CD4-positive, alpha-beta T cell treated with Interleukin-15 for 1 hour (primary cell): ENCODE data around the gene KRTAP10-2.
"Not testable (repeated sequence)": the region's sequence is repeated elsewhere in the genome, so short reads cannot be mapped to it uniquely, and the experiment has no call there.

Experiments used
- DNase-seq: peaks from one replicate; pipeline ENCODE4 v3.0.0-alpha.2; 2020

The KRTAP10-2 gene, protein sequence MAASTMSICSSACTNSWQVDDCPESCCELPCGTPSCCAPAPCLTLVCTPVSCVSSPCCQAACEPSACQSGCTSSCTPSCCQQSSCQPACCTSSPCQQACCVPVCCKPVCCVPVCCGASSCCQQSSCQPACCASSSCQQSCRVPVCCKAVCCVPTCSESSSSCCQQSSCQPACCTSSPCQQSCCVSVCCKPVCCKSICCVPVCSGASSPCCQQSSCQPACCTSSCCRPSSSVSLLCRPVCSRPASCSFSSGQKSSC

DNA sequence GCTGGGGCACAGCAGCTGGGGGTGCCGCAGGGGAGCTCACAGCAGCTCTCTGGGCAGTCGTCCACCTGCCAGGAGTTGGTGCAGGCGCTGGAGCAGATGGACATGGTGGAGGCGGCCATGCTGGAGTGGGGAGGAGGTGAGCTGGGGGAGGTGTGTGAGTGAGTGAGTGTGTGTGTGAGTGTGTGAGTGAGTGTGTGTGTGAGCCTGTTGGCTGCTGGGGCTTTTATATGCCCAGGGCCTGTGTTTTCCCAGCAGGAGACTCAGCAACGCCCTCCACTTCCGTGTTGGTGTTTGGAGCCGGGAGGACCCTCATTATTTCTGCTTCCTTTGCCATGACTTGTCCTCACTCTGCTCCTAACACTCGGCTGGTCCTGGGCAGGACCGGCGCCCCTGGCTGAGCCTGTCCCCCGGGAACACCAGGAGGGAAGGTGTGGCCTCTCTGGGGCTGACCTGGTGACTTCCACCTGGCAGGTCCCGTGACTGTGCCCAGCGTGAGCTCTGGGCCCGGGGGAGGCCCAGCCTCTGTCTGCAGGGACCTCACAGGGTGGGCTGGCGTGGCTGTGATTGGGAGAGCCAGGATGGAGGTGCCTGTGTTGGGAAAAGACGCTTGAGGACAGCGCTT is at the start of gene KRTAP10-2:
TSS of gene KRTAP10-2 (minus strand) at position 166 of the 622 bp plus-strand sequence. CDS start at position 119, 47 bp downstream.
- DNase-seq, result no peak

DNA sequence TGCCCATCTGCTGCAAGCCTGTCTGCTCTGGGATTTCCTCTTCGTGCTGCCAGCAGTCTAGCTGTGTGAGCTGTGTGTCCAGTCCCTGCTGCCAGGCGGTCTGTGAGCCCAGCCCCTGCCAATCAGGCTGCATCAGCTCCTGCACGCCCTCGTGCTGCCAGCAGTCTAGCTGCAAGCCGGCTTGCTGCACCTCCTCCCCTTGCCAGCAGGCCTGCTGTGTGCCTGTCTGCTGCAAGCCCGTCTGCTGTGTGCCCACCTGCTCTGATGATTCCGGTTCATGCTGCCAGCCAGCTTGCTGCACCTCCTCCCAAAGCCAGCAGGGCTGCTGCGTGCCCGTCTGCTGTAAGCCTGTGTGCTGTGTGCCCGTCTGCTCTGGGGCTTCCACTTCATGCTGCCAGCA is 49.8 kb upstream of the KRTAP10-2 start:
- DNase-seq, result not testable (repeated sequence)

DNA sequence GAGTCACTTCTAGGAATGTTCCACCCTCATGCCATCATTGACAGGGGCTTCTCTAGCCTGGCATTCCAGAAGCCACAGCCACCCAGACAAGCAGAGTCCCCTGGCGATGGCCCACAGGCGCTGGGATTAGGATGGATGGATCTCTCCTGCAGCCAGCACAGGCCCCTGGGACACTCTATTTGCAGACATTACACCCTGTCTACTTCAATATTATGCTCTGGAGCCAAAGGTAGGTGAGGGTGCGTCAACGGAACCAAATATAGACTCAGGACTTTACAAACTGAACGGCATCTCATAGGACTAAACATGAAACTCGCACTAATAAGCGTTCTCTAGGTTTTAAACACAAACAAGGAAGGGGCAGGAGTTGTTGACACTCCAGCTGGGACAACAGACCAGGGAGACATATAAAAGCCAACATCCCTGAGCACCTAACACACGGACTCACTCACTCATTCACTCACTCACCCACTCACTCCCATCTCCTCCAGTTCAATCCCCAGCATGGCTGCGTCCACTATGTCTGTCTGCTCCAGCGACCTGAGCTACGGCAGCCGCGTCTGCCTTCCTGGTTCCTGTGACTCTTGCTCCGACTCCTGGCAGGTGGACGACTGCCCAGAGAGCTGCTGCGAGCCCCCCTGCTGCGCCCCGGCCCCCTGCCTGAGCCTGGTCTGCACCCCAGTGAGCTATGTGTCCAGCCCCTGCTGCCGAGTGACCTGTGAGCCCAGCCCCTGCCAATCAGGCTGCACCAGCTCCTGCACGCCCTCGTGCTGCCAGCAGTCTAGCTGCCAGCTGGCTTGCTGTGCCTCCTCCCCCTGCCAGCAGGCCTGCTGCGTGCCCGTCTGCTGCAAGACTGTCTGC is 49.0 kb upstream of the KRTAP10-2 start, which contains the start of gene KRTAP10-7:
TSS of gene KRTAP10-7 (plus strand) at position 480 of the 861 bp plus-strand sequence. CDS start at position 505, 25 bp downstream.
- DNase-seq, result not testable (repeated sequence)

DNA sequence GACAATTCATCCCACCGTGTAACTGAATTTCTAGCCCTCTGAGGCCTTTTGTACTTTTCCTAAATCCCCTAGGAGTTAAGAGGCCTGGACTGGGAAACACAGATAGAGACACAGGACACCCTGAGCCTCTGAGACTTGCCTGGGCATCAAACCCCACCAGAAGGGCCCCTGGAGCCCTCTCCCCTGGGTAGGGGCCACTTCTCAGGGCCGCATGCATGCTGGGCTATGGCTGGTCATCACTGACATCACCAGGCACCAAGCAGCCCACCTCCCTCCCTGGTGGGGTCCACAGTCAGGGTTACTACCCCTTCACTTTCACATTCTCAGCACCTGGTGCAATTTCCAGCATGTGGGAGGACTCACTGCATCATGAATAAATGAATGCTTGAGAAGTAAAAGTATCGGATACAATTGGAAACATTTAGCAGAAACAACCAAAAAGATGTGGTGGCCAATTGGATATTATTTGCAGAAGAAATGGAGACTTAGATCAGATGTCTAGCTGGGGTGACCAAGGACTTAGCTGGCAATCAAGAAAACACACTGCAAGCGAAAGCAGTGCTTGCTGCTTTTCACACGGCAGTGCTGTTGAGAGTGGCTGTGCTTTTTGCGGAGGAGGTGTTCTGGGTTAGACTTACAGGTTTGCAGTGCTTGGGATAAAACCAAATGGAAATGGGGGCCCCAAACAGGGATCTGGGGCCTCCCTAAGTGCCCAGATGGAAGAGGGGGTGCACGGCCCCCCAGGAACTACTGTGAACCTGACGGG is 48.1 kb upstream of the KRTAP10-2 start:
- no peak for DNase-seq

DNA sequence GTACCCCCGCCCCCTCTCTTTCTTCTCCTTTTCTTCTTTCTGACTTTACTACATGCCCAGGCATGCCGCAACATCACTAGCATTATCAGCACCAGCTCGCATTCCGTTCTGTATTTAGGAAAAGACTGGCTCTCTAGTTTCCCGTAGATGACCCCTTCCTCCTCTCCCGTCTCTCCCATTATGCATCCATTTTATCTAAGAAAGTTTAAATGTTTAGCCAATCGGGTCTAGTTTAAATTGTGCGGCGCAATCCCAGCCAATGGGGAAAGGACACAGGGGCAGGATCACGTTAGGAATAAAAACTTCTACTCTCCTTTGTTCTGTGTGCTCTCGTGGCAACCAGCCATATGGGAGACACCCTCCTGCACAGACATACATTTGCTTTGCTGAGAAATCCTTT is 46.8 kb upstream of the KRTAP10-2 start:
- DNase-seq, result no peak

DNA sequence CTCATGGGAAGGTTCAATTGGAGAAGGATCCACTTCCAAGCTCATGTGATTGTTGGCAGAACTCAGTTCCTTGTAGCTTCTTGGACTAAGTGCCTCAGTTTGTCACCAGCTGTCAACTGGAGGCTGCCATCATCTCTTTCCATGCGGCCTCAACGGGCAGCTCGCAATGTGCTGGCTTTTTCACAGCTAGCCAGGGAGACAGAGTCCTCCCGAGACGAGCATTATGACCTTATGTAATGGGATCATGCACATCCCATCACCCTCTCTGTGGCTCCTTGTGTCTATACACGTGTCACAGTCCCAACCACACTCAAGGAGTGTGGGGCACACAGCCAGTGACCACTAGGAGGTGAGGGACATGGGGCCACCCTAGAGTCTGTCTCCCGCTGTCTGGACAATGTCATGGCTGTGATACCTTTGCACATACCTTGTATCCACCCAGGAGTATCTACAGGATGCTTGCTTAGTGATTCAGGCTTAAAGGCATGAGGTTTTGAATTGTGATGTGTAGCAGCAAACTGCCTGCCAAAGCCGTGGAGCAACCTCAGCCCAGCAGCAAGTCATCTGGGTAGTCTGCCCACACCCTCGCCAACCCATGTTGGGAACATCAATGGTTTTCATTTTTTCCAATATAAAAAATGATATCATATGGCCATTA is 44.9 kb upstream of the KRTAP10-2 start:
- DNase-seq, result no peak

DNA sequence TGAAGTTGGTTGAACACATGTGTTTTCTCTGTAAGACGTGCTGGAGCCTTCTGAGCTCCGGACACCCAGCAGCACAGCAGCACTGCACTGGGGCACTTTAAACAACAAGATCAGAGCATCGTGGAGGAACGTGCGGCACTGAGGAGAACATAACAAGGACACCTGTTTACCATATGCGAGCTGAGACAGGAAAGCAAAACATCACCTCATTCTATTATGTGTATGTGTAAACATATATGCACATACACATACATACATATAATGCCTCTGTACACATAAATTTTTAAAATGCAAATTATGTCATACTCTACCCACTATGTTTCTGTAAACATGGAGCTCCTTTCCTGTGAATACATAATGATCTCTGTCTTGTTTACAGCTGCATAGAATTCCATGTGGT is 44.2 kb upstream of the KRTAP10-2 start:
- DNase-seq, result no peak

DNA sequence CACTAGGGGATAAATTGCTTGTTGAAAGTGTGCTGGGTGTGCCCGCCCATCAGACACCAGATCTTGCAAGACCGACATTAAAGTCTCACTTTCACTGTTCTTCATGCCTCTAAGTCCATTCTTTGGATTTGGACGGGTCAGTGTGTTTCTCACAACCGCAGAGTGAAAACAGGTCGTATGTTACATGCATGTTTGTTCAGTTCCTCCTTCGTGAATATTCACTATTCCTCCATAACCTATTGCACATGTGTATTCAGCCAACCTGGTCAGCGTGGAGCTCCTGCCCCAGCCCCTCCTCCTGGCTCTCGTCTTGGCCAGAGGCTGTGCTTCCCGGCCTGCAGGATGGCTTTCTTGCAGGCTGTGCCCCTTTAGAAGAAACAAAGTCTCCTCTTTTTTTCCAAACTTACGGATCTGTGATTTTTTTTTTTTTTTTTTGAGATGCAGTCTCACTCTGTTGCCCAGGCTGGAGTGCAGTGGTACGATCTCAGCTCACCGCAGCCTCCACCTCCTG is 43.2 kb upstream of the KRTAP10-2 start:
- no peak for DNase-seq

DNA sequence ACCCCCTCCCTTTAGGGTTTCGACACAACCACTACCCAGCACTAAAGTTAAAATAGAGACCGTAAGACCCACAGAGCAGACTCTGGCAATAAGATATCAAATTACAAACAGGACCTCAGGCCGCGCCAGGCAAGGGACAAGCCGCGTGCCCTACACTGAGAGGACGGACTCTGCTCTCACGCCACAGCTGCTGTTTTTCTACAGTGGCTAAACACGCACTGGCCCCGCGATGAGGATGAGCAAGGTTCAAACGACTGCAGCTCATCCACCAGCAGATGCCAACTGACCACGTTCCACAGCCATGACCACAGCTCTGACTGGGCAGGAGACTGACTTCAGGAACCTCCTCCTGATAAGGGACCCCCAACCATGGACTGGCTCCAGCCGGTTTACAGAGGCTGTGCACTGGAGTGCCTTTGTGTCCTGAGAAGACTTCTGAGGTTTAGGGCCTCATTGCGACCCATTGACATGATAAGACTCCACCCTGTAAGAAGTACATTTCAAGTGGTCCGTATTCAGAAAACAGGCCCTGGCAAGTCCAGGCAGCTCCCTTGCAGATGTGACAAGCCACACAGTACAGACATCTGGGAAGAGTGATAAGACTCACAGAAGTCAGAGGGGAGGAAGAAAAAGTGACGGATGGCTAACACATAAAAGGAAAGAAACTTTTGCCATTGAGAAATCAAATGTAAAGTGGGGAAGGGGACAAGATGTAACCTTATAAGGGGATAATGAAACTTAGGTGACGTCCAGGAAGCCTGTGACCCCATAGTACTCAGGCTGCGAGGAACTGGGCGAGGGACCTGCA is 42.5 kb upstream of the KRTAP10-2 start:
- DNase-seq, result no peak

DNA sequence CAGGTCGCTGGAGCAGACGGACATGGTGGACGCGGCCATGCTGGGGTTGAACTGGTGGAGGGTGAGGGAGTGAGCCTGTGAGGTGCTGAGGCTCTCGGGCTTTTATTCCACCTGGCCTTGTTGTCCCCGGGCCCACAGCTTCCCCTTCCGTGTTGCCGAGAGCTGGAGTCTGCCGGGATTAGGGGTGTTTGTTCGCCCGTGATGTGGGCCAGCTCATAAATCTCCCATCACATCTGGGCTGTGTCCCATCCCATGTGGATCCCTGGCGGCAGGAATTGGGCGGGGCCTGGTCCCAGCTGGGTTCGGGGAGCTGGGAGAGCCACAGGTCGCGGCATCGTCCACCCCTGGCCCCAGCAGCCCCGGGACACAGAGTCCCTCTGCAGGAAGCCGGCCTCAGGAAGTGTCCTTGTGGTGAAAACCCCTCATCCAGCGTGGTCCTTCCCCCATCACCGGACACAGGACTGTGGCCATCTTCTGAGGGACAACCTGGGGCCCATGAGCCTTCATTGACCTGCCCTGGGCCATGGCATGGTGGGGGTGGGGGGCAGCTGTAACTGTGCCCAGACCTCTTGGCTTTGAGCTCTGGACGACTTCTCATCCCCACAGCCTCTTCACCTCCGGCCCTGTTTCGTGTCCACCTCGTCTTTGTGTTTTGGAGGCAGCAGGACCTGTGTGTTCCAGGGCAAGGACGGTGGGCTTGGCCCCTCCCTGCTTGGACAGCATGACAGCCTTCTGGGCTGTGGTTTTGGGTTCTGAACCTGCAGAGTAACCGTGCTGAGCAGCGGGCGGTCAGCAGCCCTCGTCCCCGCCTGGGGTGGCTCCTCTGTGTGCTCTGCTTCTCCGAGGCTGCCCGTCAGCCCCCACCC is 41.4 kb upstream of the KRTAP10-2 start, which contains the start of gene KRTAP10-6:
TSS of gene KRTAP10-6 (minus strand) at position 60 of the 866 bp plus-strand sequence. CDS start at position 39, 21 bp downstream.
- no peak for DNase-seq

DNA sequence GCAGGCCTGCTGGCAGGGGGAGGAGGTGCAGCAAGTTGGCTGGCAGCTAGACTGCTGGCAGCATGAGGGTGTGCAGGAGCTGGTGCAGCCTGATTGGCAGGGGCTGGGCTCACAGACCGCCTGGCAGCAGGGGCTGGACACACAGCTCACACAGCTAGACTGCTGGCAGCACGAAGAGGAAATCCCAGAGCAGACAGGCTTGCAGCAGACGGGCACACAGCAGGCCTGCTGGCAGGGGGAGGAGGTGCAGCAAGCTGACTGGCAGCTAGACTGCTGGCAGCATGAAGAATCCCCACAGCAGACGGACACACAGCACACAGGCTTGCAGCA is 40.5 kb upstream of the KRTAP10-2 start:
- DNase-seq, result not testable (repeated sequence)

DNA sequence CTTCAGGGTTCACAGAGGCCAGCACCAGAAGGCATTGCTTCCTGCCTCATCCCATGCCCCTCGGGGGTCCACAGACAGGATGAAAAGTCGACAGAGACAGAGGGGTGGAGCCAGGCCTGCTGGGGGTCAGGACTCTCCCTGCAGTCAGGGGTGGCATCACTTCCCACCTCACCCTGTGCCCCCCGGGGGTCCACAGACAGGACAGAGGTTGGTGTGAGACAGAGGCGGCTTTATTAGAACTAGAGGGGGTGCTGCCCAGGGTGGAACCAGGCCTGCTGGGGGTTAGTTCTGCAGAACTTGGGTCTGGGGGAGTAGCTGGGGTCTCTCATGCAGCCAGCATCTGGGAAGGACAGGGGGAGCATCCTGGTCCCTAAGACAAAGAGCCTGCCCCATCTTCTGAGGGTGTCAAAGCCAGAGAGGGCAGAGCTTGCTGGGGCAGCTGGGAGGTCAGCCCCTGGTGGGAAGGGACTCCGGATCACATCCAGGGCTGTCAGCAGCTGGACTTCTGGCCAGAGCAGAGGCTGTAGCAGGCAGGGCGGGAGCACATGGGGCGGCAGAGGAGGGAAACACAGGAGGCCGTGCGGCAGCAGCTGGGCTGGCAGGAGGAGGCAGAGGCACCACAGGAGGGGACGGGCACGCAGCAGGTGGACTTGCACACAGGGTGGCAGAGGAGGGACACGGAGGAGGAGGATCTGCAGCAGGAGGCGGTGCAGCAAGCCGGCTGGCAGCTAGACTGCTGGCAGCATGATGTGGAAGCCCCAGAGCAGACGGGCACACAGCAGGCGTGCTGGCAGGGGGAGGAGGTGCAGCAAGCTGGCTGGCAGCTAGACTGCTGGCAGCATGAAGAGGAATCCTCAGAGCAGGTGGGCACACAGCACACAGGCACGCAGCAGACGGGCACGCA is 39.8 kb upstream of the KRTAP10-2 start:
- DNase-seq, result not testable (repeated sequence)

DNA sequence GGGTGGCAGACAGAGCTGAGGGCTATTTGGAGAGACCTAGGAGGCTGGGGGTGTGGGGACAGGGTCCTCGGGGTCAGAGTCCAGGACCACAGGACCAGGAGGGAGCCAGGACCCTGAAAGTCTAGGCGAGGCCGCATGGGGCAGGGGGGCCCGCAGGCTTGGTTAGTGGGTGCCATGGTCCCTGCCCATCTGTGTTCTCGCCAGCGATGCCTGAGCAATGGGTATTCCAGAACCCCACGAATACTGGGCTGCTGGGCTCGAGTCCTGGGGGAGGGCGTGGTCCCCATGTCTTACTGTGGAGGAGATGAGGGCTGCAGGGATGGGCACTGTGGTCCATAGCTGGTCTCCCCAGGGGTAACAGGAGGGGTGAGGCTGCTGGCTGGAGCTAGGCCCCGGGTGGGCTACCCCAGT is 39.0 kb upstream of the KRTAP10-2 start:
- DNase-seq, result no peak

DNA sequence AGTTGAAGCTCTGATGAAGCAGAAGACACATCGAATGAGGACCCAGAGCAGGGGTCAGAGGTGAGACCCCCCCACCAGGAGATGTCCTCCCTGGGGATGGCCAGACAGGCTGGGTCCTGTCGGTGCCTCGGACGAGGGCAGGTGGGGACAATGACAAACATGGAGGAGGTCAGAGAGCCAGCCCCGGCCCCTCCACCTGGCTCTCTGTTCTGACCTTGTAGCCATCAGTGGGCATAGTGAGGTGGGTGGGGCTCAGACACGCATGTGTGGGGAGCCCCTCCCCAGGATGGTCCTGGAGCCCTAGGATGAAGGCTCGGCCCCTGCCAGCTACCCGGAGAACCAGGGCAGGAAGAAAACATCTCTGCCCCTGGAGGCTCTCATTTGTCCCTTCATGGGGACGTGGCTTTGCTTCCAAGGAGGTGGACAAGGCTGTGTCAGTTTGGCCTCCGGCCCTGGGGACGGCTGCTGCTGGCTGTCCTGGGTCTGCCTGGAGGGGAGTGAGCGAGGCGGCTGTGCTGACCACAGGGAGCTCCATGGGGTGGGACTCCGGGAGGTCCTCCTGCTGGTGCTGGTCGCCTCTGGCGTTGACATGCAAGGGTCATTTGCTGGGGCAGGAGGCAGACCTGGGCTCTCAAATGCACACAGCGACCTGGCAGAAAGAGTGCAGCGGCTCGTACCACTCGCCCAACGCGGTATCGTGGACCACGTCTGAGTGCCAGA is 38.4 kb upstream of the KRTAP10-2 start:
- DNase-seq, result no peak

DNA sequence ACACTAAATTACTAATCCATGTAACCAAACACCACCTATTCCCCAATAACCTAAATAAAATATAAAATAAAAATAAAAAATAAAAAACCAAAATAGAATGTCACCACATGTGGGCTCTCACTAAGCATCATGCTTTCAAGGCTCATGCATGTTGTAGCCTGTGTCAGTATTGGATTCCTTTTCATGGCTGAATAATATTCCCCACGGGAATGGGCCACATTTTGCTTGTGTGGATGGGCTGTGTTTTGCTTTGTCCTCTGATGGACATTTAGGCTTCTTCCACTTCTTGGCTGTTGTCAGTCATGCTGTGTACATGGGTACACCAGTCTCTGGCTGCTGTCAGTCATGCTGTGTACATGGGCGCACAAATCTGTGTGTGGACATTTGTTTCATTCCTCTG is 37.8 kb upstream of the KRTAP10-2 start:
- no peak for DNase-seq

DNA sequence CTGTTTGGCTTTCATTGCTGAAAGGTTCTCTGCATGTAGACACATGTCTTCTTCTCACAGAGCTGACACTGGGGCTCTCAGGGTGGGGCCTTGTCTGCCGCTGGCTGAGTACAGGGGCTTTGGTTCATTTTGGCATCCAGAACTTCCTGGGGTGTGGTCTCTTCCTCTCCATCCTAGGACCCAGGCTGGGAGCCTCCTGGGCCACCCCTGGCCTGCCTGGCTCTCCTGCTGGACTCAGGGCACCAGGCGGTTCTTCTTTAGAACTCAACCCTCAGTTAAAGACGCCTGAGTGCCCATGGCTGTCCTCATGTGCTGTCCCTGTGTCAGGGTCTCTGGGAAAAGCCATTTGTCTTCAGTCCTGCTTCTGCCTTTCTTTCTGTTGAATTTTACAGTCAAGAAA is 34.6 kb upstream of the KRTAP10-2 start:
- no peak for DNase-seq

DNA sequence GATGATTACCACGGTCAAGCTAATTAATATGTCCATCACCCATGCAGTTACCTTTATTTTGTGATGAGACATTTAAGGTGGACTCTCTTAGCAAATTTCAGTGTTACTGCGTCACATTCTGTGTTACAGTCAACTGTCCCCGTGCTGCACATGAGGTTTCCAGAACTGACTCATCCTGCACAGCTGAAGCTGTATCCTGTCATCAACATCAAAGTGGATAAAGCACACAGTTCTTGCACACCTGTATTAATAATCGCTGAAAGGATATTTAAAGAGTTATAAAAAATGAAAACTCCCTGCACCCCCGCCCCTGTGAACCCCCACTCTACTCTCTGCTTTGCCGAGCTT is 32.5 kb upstream of the KRTAP10-2 start:
- DNase-seq, result no peak

DNA sequence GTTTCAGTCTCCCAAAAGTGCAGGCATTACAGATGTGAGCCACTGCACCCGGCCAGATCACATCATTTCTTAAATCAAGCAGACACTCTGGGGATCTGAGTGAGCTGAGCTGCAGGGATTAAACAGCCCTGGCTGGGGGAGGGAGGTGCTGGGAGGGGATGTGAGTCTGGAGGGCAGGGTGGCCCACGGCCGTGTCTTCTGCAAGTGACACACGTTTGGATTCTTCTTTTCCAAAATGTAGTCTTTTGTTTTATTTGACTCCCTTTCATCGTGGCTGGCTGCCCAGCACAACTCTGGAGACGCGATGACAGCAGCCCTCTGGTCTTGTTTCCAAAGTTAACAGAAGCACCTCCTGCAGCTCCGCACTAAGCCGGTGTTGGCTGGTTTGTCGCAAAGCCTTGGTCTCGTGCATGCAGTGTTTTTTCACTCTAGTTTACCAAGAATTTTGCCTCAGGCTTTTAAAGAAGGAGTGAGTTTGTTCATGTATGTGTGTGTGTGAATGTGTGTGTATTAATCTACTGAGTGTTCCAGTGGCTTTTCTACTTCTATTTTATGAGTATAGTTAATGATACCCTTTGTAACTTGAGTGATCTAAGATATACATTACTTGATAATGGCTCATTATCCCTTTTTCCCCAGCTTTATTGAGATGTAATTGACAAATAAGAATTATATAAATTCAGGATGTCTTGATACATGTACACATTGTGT is 31.9 kb upstream of the KRTAP10-2 start:
- DNase-seq, result no peak
